ENCODE results near the gene PRDX3. TPM values are rescaled to one million over a fixed set of nuclear protein-coding genes. Genes with fewer than 3 reads are reported as not detected.

The PRDX3 gene
- total RNA-seq, 1 experiment from 2014 or later = 167 TPM

- TF ChIP-seq USF2 (CRISPR knock-in tag; IDR thresholded peaks at IDR 0.05) (no peak), CREB1 (CRISPR knock-in tag; IDR thresholded peaks at IDR 0.05) (no peak), EMX1 (CRISPR knock-in tag; IDR thresholded peaks at IDR 0.05) (no peak)
These were observed 28.7 kb upstream of the PRDX3 start, which contains the start of gene GRK5 (continued) for GRCh38 chr10:119207366-119207666.

GRCh38 chr10:119206603-119207365, 28.2 kb upstream of the PRDX3 start:
- peak overlapping the region; percentile 87 for H3K4me3 Mint-ChIP-seq
- H3K27ac Mint-ChIP-seq = no peak overlapping the region
- H3K36me3 Mint-ChIP-seq = no peaks in the 10 kb centered on the region
- H3K4me1 Mint-ChIP-seq = peaks cover 34% of the 10 kb centered on the region
- ChIA-PET CTCF (interaction anchor here (0.5 to 4.5 kb wide), 60 partner anchors 8 to 542 kb away, joined by 3 to 59 read pairs (median 4); partner anchors contain the start of genes RGS10 and SFXN4), POLR2A (interaction anchor here (0.6 to 1.0 kb wide), 4 partner anchors 23 to 45 kb away, joined by 3 to 5 read pairs (median 4); partner anchors contain the start of gene SFXN4)
- DNase-seq (ENCODE audit: low spot score) (peak; percentile 62), ATAC-seq (peak; percentile 58)
- H3K9me3 Mint-ChIP-seq = no peaks in the 10 kb centered on the region
- peaks cover 18% of the 10 kb centered on the region for H3K27me3 Mint-ChIP-seq (ENCODE audit: low read depth)
- TF ChIP-seq IRF2 (CRISPR knock-in tag; IDR thresholded peaks at IDR 0.05; ENCODE audit: borderline replicate concordance, low read depth) (no peak), NFATC4 (CRISPR knock-in tag; IDR thresholded peaks at IDR 0.05) (no peak), ZNF423 (CRISPR knock-in tag; IDR thresholded peaks at IDR 0.05) (no peak), ZNF317 (CRISPR knock-in tag; IDR thresholded peaks at IDR 0.05; ENCODE audit: borderline replicate concordance, low read depth) (no peak), PRDM15 (CRISPR knock-in tag; IDR thresholded peaks at IDR 0.05) (no peak), TP53 (CRISPR knock-in tag; IDR thresholded peaks at IDR 0.05) (0 out of 2 replicates have a peak, but pooled peaks have one; percentile 56), TEAD1 (CRISPR knock-in tag; IDR thresholded peaks at IDR 0.05) (0 out of 2 replicates have a peak, but pooled peaks have one; percentile 11), ZBTB21 (CRISPR knock-in tag; IDR thresholded peaks at IDR 0.05; ENCODE audit: borderline replicate concordance) (no peak), ARID4B (CRISPR knock-in tag; IDR thresholded peaks at IDR 0.05; ENCODE audit: borderline replicate concordance) (no peak), ZNF671 (CRISPR knock-in tag; IDR thresholded peaks at IDR 0.05) (no peak), NFE2L1 (CRISPR knock-in tag; IDR thresholded peaks at IDR 0.05) (no peak), OVOL2 (CRISPR knock-in tag; IDR thresholded peaks at IDR 0.05; ENCODE audit: borderline replicate concordance) (no peak), CTCF (IDR thresholded peaks at IDR 0.05) (peak; percentile 50; the same call in 1 of the 2 replicates), ATF3 (CRISPR knock-in tag; conservative IDR thresholded peaks at IDR 0.05) (no peak), AR (CRISPR knock-in tag; IDR thresholded peaks at IDR 0.05) (no peak), ATF2 (CRISPR knock-in tag; IDR thresholded peaks at IDR 0.05; ENCODE audit: borderline replicate concordance, low read depth) (no peak), JAZF1 (CRISPR knock-in tag; IDR thresholded peaks at IDR 0.05) (no peak)
